GM12878 (cell line): Measurements from ENCODE around the gene SNRNP35. TPM values are rescaled to one million over a fixed set of nuclear protein-coding genes. Genes with fewer than 3 reads are reported as not detected.
"Not testable (repeated sequence)": the region's sequence is repeated elsewhere in the genome, so short reads cannot be mapped to it uniquely, and the experiment has no call there.

ENCODE experiments used
- ATAC-seq: fragments of 200-7000 bp; cut with Tn5 transposase; 3 replicates; pipeline ENCODE4 v1.9.1; 2020; ENCODE audit warnings: mild to moderate bottlenecking, moderate library complexity
- BruUV-seq: library from RNA; stranded (reverse); fragments of 400-500 nt; replicated peaks from 2 replicates; lab custom pipeline; 2021; lab: Mats Ljungman, UMichigan
- CTCF ChIA-PET: fragments of 300-600 bp; sonication (Branson Sonifier 250); formaldehyde crosslinking; extraction: SDS; loops from one replicate; lab custom pipeline; 2021; ENCODE audit warnings: inconsistent platforms; lab: Yijun Ruan, JAX
- POLR2A ChIA-PET: fragments of 350-600 bp; formaldehyde crosslinking; extraction: SDS; loops from one replicate; lab custom pipeline; 2021; ENCODE audit warnings: inconsistent platforms; lab: Charles Lee
- RAD21 ChIA-PET: fragments of 300-600 bp; sonication (Branson Sonifier 250); formaldehyde crosslinking; loops from one replicate; lab custom pipeline; 2023; ENCODE audit warnings: antibody characterized with exemption; ENCODE audit not compliant: unreplicated experiment; lab: Charles Lee
- SMC1A ChIA-PET: fragments of 300-600 bp; sonication (Branson Sonifier 250); formaldehyde crosslinking; loops from one replicate; lab custom pipeline; 2023; ENCODE audit not compliant: unreplicated experiment, uncharacterized antibody; lab: Charles Lee
- DNase-seq: peaks from one replicate; pipeline ENCODE4 v3.0.0-alpha.2; 2011; ENCODE audit warnings: low read depth, low spot score
- FAIRE-seq: peaks from 3 replicates; lab custom pipeline; 2011; peaks lifted over from hg19 to GRCh38; lab: Jason Lieb, UNC
- H2AFZ ChIP-seq: 2 replicates; pipeline ENCODE4 v1.6.0; 2011; ENCODE audit warnings: low read depth, low read length, control low read depth; ENCODE audit not compliant: control insufficient read depth
- H3K27ac ChIP-seq: 2 replicates; pipeline ENCODE4 v1.5.1; 2011; ENCODE audit warnings: control low read depth; ENCODE audit not compliant: control insufficient read depth, insufficient read depth
- H3K27me3 ChIP-seq, 2 experiments: replicated peaks in 1 of 2; 2 replicates each; pipeline versions ENCODE4 v1.6.0 to v1.6.1; 2011; ENCODE audit warnings: low read length in 1 of 2; ENCODE audit not compliant: control insufficient read depth in 2 of 2, insufficient read depth in 2 of 2
- H3K36me3 ChIP-seq, 2 experiments: 2 replicates each; pipeline ENCODE4 v1.5.1; 2011; ENCODE audit warnings: low read length in 1 of 2; ENCODE audit not compliant: control insufficient read depth in 2 of 2, insufficient read depth in 2 of 2
- H3K4me1 ChIP-seq: 2 replicates; pipeline ENCODE4 v1.6.1; 2011; ENCODE audit warnings: mild to moderate bottlenecking, low read length, moderate library complexity, mixed read lengths; ENCODE audit not compliant: control insufficient read depth, insufficient read depth
- H3K4me2 ChIP-seq: 2 replicates; pipeline ENCODE4 v1.6.0; 2011; ENCODE audit warnings: control low read depth; ENCODE audit not compliant: control insufficient read depth, insufficient read depth
- H3K4me3 ChIP-seq: fragments of 200-600 bp; sonication (generic); 2 replicates; pipeline ENCODE4 v1.5.1; 2016
- H3K79me2 ChIP-seq: 2 replicates; pipeline ENCODE4 v1.6.0; 2011; ENCODE audit warnings: low read length; ENCODE audit not compliant: control insufficient read depth, insufficient read depth
- H3K9ac ChIP-seq: 2 replicates; pipeline ENCODE4 v1.8.0; 2011; ENCODE audit warnings: low read length, control low read depth, mixed read lengths; ENCODE audit not compliant: control insufficient read depth, insufficient read depth
- H3K9me3 ChIP-seq: replicated peaks from 3 replicates; pipeline ENCODE4 v1.5.1; 2011; ENCODE audit warnings: mild to moderate bottlenecking, low read length; ENCODE audit not compliant: control insufficient read depth, insufficient read depth
- H4K20me1 ChIP-seq: 2 replicates; pipeline ENCODE4 v1.6.0; 2011; ENCODE audit not compliant: control insufficient read depth, insufficient read depth
- CHD2 ChIP-seq: IDR thresholded peaks from 2 replicates; pipeline ENCODE4 v1.6.1; 2011; ENCODE audit warnings: low read depth, low read length, improper control_type of control experiment, borderline replicate concordance
- DPF2 ChIP-seq: fragments of 450-650 bp; IDR thresholded peaks from 2 replicates; pipeline ENCODE4 v1.6.1; 2017; ENCODE audit warnings: mild to moderate bottlenecking
- EGR1 ChIP-seq, 2 experiments: IDR thresholded peaks; 1 replicate in 1 of 2; 2 replicates in 1 of 2; pipeline ENCODE4 v1.6.1; 2011 to 2012; ENCODE audit warnings: low read depth in 2 of 2, low read length in 2 of 2, borderline replicate concordance in 1 of 2, mild to moderate bottlenecking in 1 of 2, moderate library complexity in 1 of 2
- HSF1 ChIP-seq: fragments of 150-350 bp; IDR thresholded peaks from 2 replicates; pipeline ENCODE4 v1.6.1; 2014; ENCODE audit warnings: mild to moderate bottlenecking, low read depth, low read length
- IKZF1 ChIP-seq: fragments of 450-650 bp; conservative IDR thresholded peaks from 2 replicates; pipeline ENCODE4 v1.6.1; 2017; ENCODE audit warnings: antibody characterized with exemption, mild to moderate bottlenecking
- NKRF ChIP-seq: fragments of 450-650 bp; conservative IDR thresholded peaks from 2 replicates; pipeline ENCODE4 v1.6.1; 2017; ENCODE audit warnings: mild to moderate bottlenecking, moderate library complexity
- NR2C2 ChIP-seq: IDR thresholded peaks from 2 replicates; pipeline ENCODE4 v1.6.1; 2011; ENCODE audit warnings: borderline replicate concordance, low read depth; ENCODE audit not compliant: control insufficient read depth, insufficient read length
- PML ChIP-seq: IDR thresholded peaks from 2 replicates; pipeline ENCODE4 v1.6.1; 2012; ENCODE audit warnings: low read length, inconsistent platforms
- POU2F2 ChIP-seq: IDR thresholded peaks from 3 replicates; pipeline ENCODE4 v1.6.1; 2011; ENCODE audit warnings: low read depth, mild to moderate bottlenecking, low read length, borderline replicate concordance
- WRNIP1 ChIP-seq: IDR thresholded peaks from 2 replicates; pipeline ENCODE4 v1.6.1; 2011; ENCODE audit warnings: low read depth, low read length, improper control_type of control experiment, borderline replicate concordance
- ZNF687 ChIP-seq: fragments of 450-650 bp; IDR thresholded peaks from 2 replicates; pipeline ENCODE4 v1.6.1; 2017; ENCODE audit warnings: mild to moderate bottlenecking, moderate library complexity
- WGBS: methylation state at CpG from one replicate; pipeline ENCODE4 v1.1.6; 2016; ENCODE audit warnings: low lambda C conversion rate; ENCODE audit not compliant: insufficient replicate concordance, insufficient coverage; ENCODE audit errors: missing lambda C conversion rate; 5-methylcytosine and 5-hydroxymethylcytosine counted together
- in situ Hi-C: fragments of 300-500 bp; cut with MboI; formaldehyde crosslinking; loops from 9 replicates; pipeline ENCODE4 v1.14.3; 2018; ENCODE audit warnings: mixed read lengths
- intact Hi-C: fragments of 100-400 bp; cut with micrococcal nuclease; formaldehyde crosslinking; loops from one replicate; pipeline ENCODE4 v1.14.2; 2022; ENCODE audit not compliant: unreplicated experiment
- polyA plus RNA-seq, 11 experiments: library from polyadenylated mRNA; depleted of rRNA in 4 of 11; unstranded in 6 of 11; stranded (reverse) in 5 of 11; fragments of >200 nt; fragmentation: Nextera tagmentation in 4 of 11; fragmentation: Illumina TruSeq in 1 of 11; extraction: Ambion mirVana in 4 of 11; extraction: Trizol in 1 of 11; gene quantifications; 1 replicate in 1 of 11; 2 replicates in 10 of 11; pipeline versions ENCODE4 v1.2.1 to v1.2.3, GENCODE V29; 2011 to 2016; ENCODE audit warnings: inconsistent platforms in 2 of 11, missing spikeins in 2 of 11, low read depth in 1 of 11
- total RNA-seq, 4 experiments: library from RNA; depleted of rRNA in 3 of 4; stranded (reverse); fragments of >200 nt in 3 of 4; fragmentation: Illumina TruSeq in 1 of 4; extraction: Trizol in 1 of 4; gene quantifications; 2 replicates each; pipeline versions ENCODE4 v1.2.1 to v1.2.3, GENCODE V29; 2013 to 2021

The SNRNP35 gene
- total and polyA plus RNA-seq, 10 of the 15 experiments (the other 5 are each of a cell fraction or from before 2014, with no cell fraction given) = 21.6 to 49.6 (median 29.0) TPM

GRCh38 chr12:123457980-123458779, at the start of gene SNRNP35 (continued):
- TF ChIP-seq EGR1 (IDR thresholded peaks at IDR 0.05; ENCODE audit: borderline replicate concordance in 1 of 2, low read depth in 2 of 2, low read length in 2 of 2) (peak in 1 of 2 experiments; percentile 27; a peak in 1 of 3 replicates), PML (peak; percentile 71), IKZF1 (peak; percentile 93), DPF2 (peak; percentile 51; the same call in 1 of the 2 replicates), ZNF687 (peak; percentile 33; the same call in 1 of the 2 replicates), HSF1 (no peak), WRNIP1 (no peak), CHD2 (peak; percentile 35; the same call in 1 of the 2 replicates), NKRF (peak; percentile 90), POU2F2 (peak; percentile 63; the same call in 1 of the 3 replicates), NR2C2 (no peak)

GRCh38 chr12:123408619-123409018, 49.3 kb upstream of the SNRNP35 start:
- H3K27me3 ChIP-seq, FAIRE-seq, H3K27ac ChIP-seq, DNase-seq, H3K9me3 ChIP-seq, intact Hi-C loops, H3K4me3 ChIP-seq, H2AFZ ChIP-seq, H3K4me1 ChIP-seq, CTCF ChIA-PET, H4K20me1 ChIP-seq, H3K9ac ChIP-seq, BruUV-seq, in situ Hi-C loops, H3K4me2 ChIP-seq, H3K79me2 ChIP-seq, ATAC-seq: not testable (repeated sequence)
- SMC1A ChIA-PET = interaction anchor here (0.6 to 1.3 kb wide), 3 partner anchors 19 to 61 kb away, joined by 3 to 4 read pairs (median 4); no protein-coding TSS in a partner anchor
- H3K36me3 ChIP-seq = peaks cover 16% of the 10 kb centered on the region in 2 experiments; a peak in 3 of 4 replicates
- 86% methylated on average over 7 of the region's 7 CpGs for WGBS
- POLR2A ChIA-PET = interaction anchor here (1.0 kb wide), 1 partner anchor 15 kb away, joined by 4 read pairs; no protein-coding TSS in a partner anchor
- RAD21 ChIA-PET = interaction anchor here (0.7 kb wide), 1 partner anchor 27 kb away, joined by 3 read pairs; no protein-coding TSS in a partner anchor
